GM10266 (cell line): ENCODE measurements around the gene CASQ1.
A peak's percentile ranks its signal among the peaks of the same experiment; 100 is the strongest.

Experiments
- DNase-seq: peaks from one replicate; pipeline ENCODE4 v3.0.0; 2012; ENCODE audit errors: extremely low spot score
- TF ChIP-seq, protein P1 (sequence below): IDR thresholded peaks from 2 replicates; pipeline ENCODE4 v1.5.1; 2012; ENCODE audit warnings: mild to moderate bottlenecking, low read depth; ENCODE audit not compliant: control insufficient read depth, insufficient read depth; ENCODE audit errors: missing control alignments

CASQ1 gene

DNA sequence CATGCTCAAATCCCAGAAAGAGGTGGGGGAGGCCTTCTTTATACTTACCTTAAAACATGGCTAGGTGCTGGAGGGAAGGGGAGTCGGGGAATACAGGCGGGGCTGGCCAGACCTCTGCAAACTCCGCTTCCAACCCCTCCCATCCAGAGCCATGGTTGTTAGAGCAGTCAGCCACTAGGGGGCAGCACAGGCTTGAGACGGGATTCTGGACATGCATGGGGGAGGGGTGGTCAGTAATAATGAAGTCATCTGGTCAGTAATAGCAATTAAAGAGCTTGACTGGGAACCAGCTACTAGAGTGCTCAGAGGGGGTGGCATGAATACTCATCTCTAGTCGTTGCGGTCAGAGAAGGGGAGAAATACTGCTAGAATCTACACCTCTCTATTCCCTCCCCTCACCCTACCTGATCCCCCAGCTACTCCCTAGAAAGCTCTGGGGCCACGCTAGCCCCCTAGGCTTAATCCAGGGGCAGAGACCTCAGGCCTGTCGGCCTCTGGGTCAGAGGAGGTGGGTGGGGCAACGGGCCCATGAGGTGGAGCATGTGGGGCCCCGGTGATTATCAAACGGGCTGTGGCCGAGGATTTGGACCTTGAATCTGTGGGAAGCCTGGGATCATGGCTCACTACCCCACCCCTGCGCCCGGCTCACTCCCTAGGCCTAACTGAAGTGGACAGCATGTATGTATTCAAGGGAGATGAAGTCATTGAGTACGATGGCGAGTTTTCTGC is 2.9 kb downstream of the CASQ1 start:
- TF ChIP-seq, protein P1, sequence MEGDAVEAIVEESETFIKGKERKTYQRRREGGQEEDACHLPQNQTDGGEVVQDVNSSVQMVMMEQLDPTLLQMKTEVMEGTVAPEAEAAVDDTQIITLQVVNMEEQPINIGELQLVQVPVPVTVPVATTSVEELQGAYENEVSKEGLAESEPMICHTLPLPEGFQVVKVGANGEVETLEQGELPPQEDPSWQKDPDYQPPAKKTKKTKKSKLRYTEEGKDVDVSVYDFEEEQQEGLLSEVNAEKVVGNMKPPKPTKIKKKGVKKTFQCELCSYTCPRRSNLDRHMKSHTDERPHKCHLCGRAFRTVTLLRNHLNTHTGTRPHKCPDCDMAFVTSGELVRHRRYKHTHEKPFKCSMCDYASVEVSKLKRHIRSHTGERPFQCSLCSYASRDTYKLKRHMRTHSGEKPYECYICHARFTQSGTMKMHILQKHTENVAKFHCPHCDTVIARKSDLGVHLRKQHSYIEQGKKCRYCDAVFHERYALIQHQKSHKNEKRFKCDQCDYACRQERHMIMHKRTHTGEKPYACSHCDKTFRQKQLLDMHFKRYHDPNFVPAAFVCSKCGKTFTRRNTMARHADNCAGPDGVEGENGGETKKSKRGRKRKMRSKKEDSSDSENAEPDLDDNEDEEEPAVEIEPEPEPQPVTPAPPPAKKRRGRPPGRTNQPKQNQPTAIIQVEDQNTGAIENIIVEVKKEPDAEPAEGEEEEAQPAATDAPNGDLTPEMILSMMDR = peak; percentile 99

GRCh38 chr1:160193832-160194736 is 3.7 kb downstream of the CASQ1 start:
- TF ChIP-seq, protein P1 = no peak

More for the DNA sequence above, 2.9 kb downstream of the CASQ1 start:
- DNase-seq = peak; percentile 71

DNA sequence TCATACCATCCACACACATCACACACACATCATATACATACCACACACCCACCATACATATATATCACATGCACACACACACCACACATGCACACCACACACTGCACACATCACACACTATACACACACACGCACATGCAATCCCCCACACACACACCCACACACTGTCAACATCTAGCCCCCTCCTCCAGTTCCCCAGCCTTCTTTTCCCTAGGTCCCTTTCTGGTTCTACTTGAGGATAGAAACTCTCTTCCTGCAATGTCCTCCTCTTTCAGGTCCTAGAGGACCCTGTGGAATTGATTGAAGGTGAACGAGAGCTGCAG is 4.3 kb downstream of the CASQ1 start:
- DNase-seq = no peak
- TF ChIP-seq, protein P1 = no peak

More at GRCh38 chr1:160193832-160194736, 3.7 kb downstream of the CASQ1 start:
- DNase-seq = no peak

- TF ChIP-seq, protein P1 = no peak
- no peak for DNase-seq
These were observed 5.8 kb downstream of the CASQ1 start for GRCh38 chr1:160196143-160196542.

GRCh38 chr1:160197231-160197630 is 6.9 kb downstream of the CASQ1 start:
- no peak for DNase-seq
- TF ChIP-seq, protein P1 = no peak

DNA sequence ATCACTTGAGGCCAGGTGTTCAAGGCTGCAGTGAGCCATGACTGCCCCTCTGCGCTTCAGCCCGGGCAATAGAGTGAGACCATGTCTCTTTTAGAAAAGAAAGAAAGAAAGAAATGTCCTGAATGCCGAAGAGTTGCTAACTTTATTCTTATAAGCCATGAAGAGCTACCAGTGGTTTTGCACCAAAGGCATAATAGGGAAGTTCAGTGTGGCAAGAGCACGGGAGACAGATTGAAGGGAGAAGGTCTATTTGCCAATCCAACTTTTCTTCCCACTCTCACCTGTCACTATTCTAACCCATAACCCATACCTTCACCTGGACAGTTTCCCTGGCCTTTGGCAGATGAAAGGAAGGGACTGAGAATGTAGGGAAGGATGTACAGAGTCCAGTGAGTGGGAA is 10.4 kb downstream of the CASQ1 start:
- DNase-seq = no peak

More for the DNA sequence above, 10.4 kb downstream of the CASQ1 start:
- TF ChIP-seq, protein P1 = no peak
